ENCODE data around the gene TMEM120B.
"Not testable (repeated sequence)": the region's sequence is repeated elsewhere in the genome, so short reads cannot be mapped to it uniquely, and the experiment has no call there.

Gene TMEM120B

DNA sequence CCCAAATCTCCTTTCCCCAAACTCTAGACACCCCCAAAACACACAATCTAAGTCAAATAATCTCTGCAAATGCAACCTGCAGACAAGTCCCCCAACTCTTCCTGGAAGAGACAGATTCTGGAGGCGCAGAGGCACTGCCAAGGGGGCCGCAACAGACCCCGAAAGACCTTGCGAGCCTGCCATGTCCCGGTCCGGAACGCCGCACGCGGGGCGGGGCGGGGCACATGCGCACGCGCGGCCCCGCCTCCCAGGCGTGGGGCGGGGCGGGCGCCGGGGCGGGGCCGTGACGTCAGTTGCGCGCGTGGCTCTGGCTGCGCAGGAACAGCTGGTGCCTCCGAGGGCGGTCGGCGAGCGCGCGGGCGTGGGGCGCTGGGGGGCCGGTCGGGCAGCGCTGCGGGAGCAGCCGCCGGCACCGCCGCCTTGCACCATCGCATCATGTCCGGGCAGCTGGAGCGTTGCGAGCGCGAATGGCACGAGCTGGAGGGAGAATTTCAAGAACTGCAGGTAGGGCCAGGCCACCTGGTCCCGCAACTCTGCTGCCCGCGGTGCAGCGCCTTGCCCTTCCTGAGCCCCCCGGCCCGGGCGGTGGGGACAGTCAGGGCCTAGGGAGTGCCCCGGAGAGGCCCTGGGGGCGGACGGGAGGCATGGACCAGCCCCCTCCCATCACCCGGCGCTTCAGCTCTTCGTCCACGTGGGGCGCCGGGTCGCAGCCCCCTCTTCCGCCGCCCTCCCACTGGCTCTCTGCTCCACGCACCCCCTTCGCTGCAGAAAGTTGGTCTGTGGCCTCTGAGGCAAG, at the start of gene TMEM120B:
Gene TMEM120B (plus strand): TSS at position 292 of the 796 bp plus-strand sequence. CDS start 144 bp downstream, at position 436.
- peak; percentile 58 to 84 (median 72) for DNase-seq (ENCODE audit: low read depth in 3 of 3, low spot score in 1 of 3)

DNA sequence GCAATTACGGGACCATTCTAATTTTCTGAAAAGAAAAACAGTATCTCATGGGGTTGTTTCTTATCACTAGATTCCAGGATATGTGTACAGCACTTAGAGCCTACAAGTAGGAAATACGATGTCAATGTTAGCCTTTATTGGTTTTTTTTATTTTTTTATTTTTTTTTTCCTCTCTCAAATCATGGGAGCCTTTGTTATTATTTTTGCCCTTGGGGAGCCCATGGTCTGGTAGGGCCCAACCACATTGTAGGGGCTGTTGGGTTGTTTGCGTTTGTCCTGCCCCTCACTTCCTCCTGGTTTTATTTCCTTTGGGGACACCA, 49.0 kb upstream of the TMEM120B start:
- DNase-seq (ENCODE audit: low read depth in 3 of 3, low spot score in 1 of 3): no peak

DNA sequence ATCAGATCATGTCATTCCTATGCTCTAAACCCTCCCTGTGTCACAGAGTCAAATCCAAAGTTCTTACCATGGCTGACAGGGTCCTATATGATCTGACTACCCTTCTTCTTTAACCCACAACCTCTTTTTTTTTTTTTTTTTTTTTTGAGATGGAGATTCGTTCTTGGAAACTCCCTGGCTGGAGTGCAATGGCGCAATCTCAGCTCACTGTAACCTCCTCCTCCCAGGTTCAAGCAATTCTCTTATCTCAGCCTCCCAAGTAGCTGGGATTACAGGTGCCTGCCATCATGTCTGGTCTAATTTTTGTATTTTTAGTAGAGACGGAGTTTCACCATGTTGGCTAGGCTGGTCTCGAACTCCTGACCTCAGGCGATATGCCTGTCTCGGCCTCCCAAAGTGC, 45.7 kb upstream of the TMEM120B start:
- not testable (repeated sequence) for DNase-seq (ENCODE audit: low read depth in 3 of 3, low spot score in 1 of 3)

DNA sequence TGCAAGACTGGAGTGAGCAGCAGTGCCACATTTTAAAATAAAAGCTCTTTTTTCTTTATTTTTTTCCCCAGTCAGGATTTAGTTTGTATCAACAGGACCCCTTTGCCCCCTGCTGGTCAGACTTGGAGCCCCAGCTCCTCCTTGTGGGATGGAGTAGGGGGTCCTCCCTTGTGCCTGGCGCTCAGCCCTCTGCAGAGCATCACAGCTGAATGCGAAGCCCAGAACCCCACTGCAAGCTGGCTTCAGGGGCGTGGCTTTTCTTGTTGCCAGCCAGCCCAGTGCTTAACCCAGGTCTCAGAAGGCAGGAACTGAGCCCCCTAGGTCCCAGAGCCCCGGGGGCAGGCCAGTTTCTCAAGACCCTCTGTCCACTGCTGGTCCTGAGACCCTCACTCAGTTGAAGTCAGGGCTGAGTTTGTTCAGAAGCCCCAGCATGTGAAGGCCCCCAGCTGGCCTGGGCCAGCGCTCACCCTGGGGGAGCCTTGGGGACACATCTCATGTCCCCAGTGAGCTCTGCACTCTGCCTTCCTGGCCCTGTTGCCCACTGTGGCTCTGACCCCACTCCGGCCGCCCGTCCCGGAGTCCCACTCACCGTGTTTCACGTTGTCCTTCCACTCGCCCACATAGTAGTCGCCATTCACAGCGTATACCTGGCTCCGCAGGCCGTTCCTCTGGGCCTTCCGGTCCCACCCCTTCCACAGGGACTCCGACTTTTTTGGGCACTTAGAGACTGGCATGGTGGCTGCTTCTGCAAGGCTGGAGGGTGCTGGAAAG, 43.6 kb upstream of the TMEM120B start:
- DNase-seq (ENCODE audit: low read depth in 3 of 3, low spot score in 1 of 3): peak in 1 of 3 donors; percentile 40

DNA sequence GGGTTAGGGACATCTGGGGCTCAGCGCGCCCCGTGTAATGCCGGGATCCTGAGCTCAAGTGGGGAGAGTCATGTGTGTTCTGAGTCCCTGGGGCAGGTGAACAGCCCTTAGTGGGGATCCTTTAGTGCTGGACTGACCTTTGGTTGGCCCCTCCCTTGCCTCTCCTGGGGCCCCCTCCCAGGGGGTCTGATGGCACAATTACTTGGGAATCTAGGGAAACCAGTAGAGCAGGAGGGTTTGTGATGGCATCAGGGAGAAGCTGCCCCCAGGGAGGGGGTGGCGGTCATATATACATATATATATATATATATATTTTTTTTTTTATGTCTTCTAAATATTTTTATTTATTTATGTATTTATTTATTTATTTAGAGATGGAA, 43.0 kb upstream of the TMEM120B start, which contains the start of gene MORN3:
Gene MORN3 (minus strand): TSS at position 134 of the 380 bp plus-strand sequence. CDS start 171 bp downstream, outside the sequence.
- DNase-seq (ENCODE audit: low read depth in 3 of 3, low spot score in 1 of 3): no peak

DNA sequence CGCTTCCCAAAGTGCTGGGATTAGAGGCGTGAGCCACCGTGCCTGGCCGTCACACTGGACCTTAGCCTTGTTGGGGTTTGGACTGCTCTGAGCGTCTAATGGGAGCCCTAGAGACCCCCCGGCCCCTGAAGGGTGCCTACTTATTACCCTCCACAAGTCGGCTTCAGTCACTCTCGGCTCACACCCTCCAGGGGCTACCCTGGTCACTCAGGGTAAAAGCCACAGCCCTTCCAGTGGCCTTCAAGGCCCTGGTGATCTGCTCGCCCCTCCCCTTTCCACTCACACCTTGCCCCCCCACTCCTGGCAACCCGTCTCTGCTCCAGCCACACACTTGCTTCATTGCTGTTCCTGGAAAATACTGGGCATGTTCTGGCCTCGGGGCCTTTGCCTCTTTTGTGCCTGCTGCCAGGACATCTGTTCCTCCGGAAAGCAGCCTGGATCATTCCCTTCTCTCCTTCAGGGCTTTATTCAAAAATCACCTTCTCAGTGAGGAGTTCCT, 39.5 kb upstream of the TMEM120B start:
- no peak for DNase-seq (ENCODE audit: low read depth in 3 of 3, low spot score in 1 of 3)

DNA sequence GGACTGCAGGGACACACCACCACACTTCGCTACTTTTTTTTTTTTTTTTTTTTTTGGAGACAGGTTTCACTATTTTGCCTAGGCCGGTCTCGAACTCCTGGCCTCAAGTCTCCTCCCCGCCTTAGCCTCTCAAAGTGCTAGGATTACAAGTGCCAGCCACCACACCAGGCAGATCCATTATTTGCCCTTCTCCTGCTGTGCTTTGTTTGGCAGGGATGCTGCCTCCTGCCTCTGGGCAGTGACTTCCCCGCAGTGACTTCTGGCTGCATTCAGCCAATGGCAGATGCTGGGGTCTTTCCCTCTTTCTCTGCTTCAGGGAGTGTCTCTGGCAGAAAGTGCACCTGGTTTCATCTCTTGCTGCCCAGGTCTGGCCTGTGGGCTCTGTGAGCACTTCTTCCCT, 36.4 kb upstream of the TMEM120B start:
- DNase-seq (ENCODE audit: low read depth in 3 of 3, low spot score in 1 of 3): no peak

DNA sequence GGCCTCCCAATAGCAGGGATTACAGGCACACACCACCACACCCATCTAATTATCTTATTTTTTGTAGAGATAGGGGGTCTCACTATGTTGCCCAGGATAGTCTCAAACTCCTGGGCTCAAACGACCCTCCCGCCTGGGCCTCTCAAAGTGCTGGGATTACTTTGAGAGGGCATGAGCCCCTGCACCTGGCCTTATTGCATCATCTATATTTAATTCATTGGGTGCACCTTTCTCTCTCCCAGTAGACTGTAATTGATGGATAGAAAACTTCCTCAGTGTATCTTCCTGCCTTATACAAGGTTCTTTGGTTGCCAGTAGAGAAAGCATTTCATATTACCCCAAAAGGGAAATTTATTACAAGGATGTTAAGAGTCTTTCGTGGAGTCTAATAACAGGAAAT, 34.2 kb upstream of the TMEM120B start:
- DNase-seq (ENCODE audit: low read depth in 3 of 3, low spot score in 1 of 3): no peak

DNA sequence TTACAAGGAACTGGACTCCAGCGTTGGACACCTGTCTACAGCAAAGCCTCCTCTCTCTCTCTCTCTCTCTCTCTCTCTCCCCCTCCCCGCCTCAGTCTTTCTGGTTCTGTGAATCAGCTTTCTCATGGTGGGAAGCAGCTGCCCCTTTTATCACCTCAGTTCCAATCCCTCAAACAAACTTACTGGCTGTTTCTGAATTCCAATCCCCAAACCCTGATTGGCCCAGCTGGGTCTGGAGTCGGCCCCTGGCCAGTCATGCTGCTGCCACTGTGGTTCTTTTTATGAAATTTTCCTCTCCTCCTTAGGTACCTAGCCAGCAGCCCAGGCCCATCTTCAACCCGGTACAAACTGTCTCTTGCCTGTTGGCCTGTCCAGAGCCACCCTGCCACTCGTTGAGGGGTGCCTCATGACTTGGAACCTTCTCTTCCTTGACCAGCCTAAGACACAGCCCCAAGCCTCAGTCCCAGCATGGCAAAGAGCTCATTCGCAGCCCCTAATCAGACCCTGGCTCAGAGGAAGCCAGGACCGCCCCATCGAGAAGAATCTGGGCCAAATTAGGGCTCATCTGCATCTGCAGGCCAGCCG, 33.7 kb upstream of the TMEM120B start:
- DNase-seq (ENCODE audit: low read depth in 3 of 3, low spot score in 1 of 3): no peak

DNA sequence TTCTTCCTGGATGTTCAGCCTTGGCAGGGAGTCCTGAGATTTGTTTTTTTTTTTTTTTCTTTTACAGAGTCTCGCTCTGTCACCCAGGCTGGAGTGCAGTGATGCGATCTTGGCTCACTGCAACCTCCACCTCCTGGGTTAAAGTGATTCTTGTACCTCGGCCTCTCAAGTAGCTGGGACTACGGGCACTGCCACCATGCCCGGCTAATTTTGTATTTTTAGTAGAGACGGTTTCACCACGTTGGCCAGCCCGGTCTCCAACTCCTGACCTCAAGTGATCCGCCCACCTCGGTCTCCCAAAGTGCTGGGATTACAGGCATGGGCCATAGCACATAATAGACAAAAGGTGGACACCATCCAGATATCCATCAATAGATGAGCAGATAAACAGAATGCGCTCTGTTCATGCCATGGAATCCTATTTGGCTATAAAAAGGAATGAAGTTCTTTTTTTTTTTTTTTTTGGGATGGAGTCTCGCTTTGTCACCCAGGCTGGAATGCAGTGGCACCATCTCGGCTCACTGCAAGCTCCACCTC, 32.8 kb upstream of the TMEM120B start:
- not testable (repeated sequence) for DNase-seq (ENCODE audit: low read depth in 3 of 3, low spot score in 1 of 3)

DNA sequence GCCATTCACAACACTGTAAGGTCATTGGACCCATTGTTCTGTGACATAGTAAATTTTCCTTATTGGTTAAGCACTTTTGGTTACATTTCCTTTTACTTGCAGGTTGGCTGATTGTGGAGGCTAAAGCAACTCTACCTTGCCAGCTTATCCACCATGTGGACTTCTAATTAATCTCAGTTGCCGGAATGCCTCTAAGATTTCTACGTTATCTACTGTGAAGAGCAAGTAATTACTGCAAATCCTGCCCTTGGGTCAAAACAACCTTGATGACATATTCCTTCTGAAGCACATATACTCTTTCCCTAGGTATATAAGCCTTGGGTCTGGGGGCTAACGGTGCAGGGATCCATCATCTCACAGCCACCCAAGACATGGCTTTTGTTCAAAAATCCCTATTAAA, 23.6 kb upstream of the TMEM120B start:
- no peak for DNase-seq (ENCODE audit: low read depth in 3 of 3, low spot score in 1 of 3)

DNA sequence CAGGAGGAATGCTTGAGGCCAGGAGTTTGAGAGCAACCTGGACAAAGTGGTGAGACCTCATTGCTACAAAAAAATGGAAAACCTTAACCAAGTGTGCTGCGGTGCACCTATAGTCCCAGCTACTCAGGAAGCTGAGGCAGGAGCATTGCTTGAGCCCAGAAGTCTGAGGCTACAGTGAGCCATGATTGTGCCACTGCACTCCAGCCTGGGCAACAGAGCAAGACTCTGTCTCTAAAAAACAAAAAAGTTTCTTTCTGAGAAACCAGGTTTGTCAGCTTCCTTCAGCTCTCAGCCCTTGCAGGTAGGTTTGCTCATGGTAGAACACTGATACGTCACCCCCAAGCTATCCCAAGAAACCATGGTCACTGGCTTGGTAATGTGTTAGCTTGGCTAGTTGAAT, 23.1 kb upstream of the TMEM120B start:
- DNase-seq (ENCODE audit: low read depth in 3 of 3, low spot score in 1 of 3): no peak

DNA sequence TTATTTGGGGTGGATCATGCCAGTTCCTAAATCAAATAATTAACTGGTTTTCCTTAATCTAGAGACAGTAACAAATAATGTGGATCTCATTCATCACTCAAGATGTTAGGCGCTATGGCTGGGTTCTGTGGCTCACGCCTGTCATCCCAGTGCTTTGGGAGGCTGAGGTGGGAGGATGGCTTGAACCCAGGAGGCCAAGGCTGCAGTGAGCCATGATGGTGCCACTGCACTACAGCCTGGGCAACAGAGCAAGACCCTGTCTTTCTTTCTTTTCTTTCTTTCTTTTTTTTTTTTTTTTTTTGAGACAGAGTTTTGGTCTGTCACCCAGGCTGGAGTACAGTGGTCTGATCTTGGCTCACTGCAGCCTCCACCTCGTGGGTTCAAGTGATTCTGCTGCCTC, 19.8 kb upstream of the TMEM120B start:
- DNase-seq (ENCODE audit: low read depth in 3 of 3, low spot score in 1 of 3): not testable (repeated sequence)

DNA sequence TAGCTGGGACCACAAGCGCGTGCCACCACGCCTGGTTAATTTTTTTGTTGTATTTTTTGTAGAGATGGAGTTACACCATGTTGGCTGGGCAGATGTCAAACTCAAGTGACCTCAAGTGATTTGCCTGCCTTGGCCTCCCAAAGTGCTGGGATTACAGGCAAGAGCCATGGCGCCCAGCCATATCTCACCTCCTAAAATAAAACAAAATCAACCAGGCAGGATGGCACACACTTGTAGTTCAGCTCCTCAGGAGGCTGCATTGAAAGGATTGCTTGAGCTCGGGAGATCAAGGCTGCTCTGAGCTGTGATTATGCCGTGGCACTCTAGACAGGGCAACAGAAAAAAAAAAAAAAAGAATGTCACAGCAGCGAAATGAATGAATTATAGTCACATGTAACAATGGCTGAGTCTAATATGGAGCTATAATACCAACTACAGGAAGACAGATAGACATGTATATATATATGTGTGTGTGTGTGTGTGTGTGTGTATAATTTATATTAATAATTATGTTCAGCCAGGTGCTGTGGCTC, 19.3 kb upstream of the TMEM120B start:
- DNase-seq (ENCODE audit: low read depth in 3 of 3, low spot score in 1 of 3): no peak

DNA sequence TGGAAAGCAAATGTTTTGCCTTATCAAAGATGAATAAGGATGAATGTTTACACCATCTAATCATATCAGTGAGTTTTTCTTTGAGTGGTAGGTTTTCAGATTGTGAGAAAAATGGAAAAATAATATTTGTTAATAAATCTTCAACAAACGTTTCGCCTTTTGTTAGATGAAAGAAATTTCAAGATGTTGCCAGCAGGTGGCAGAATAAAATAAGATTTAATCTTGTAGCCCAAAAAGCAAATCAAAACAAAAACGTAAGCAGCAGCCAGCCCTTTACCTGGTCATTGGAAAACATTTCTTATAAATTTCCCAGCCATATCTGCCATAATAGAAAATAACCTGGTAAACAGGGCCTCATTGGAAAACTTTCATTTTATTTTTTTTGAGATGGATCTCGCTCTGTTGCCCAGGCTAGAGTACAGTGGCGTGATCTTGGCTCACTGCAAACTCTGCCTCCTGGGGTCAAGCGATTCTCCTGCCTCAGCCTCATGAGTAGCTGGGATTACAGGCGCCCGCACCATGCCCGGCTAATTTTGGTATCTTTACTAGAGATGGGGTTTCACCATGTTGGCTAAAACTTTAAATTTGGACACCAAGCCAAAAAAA, 15.4 kb upstream of the TMEM120B start:
- DNase-seq (ENCODE audit: low read depth in 3 of 3, low spot score in 1 of 3): peak in 1 of 3 donors; percentile 11

DNA sequence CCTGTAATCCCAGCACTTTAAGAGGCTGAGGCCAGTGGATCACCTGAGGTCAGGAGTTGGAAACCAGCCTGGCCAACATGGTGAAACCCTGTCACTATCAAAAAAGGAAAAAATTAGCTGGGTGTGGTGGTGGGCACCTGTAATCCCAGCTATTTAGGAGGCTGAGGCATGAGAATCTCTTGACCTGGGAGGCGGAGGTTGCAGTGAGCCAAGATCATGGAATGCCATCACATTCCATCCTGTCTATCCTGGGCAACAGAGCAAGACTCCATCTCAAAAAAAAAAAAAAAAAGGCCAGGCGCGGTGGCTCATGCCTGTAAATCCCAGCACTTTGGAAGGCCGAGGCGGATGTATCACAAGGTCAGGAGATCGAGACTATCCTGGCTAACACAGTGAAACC, 14.7 kb upstream of the TMEM120B start:
- not testable (repeated sequence) for DNase-seq (ENCODE audit: low read depth in 3 of 3, low spot score in 1 of 3)

DNA sequence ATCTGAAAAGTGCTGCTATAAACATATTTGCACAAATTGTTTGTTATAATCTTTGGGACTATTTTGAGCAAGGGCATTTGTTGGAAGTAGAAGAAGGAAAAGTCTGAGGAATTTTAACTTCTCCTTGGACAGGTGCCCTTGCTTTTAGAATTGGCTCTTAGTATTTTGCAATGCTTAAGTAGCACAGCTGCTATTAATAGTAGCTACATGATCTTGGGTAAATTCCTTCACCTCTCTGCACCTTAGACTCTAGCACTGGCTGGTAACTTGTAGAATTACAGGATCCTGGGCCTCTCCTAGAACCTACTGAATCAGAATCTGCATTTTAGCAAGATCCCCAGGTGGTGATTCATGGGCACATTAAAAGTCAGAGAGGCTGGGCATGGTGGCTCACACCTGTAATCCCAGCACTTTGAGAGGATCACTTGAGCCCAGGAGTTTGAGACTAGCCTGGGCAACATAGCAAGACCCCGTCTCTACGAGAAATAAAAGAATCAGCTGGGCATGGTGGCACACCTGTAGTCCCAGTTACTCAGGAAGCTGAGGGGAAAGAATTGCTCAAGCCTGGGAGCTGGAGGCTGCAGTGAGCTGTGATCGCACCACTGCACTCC, 10.8 kb upstream of the TMEM120B start:
- no peak for DNase-seq (ENCODE audit: low read depth in 3 of 3, low spot score in 1 of 3)

DNA sequence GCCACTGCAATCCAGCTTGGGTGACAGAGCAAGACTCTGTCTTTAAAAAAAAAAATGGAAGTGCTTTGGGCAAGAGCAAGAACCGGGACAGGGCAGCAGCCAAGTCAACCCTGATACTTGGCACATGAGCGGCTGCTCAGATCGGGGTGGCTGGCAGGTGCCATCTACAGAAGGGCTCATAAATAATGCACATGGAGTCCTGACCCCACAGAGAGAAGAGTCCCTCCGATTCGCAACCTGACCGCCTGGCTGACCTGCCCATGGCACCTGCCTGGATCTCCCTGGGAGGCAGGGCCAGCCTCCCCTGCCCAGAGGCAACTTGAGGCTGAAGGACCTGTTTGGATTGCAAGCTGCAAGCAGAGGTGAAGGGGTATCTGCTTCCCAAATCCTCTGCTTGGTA, 9.6 kb upstream of the TMEM120B start:
- DNase-seq (ENCODE audit: low read depth in 3 of 3, low spot score in 1 of 3): no peak

DNA sequence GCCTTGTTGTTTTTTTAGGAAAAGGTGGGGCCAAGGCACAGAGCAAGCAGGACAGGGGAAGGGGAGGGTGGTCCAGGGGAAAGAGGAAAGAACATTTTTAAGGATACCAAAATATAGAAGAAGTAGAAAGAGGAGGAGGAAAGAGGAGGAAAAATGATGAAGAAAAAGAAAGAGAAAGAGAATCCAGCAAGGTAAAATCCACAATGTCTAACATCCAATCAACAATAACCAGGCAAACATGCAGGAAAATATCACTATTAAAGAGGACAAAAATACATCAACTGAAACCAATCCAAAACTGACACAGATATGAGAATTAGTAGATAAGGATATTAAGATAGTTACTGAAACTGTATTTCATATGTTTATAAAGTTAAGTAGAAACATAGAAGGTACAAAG, 7.0 kb upstream of the TMEM120B start:
- no peak for DNase-seq (ENCODE audit: low read depth in 3 of 3, low spot score in 1 of 3)

DNA sequence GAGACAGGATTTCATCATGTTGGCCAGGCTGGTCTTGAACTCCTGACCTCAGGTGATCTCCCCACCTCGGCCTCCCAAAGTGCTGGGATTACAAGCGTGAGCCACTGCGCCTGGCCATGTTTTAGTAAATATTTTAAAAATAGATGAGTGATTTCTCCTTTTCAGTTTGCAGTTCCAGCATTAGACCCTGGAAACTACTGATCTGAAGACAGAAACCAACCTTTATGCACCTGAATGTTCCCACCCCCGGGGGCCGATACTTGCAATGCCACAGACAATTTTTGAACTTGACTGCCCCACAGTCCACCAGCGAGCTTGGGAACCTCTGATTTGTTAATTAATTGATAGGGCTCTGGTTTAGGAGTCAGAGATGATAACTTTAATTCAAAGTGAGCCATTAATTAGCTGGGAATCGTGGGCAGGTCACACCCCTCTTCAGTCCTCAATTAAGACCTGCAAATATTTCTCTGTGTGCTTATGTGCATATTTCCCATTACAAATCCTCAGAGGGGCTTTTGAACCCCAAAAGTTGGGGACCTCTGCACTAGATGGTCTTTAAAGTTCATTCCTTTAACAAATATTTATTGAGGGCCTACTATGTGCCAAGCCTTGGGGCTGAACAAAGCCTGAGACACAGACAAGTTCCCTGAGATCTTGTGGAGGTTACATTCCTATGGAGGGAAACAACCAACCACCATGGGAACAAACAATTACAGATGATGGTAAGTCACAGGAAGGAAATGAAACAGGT, 4.1 kb upstream of the TMEM120B start:
- no peak for DNase-seq (ENCODE audit: low read depth in 3 of 3, low spot score in 1 of 3)

All from stimulated activated CD4-positive, alpha-beta T cell treated with anti-CD3 and anti-CD28 coated beads, TNF-alpha, amount 100 ng/mL, for 1 hour (primary cell).